ENCODE measurements around the gene PTPN23.

PTPN23 gene

GRCh38 chr3:47408839-47409229, 28.0 kb downstream of the PTPN23 start:
- H3K36me3 ChIP-seq (replicated peaks; ENCODE audit: insufficient read depth, low read length) = peaks cover 5% of the 10 kb centered on the region; the same call in 1 of the 2 replicates
- H3K9ac ChIP-seq (ENCODE audit: low read length) = no peak overlapping the region
- H3K27me3 ChIP-seq (replicated peaks; ENCODE audit: insufficient read depth, low read length) = no peaks in the 10 kb centered on the region
- H3K9me3 ChIP-seq (replicated peaks; ENCODE audit: insufficient read depth, low read length) = no peaks in the 10 kb centered on the region
- H3K4me2 ChIP-seq (ENCODE audit: low read depth, low read length) = no peak overlapping the region
- H3K4me3 ChIP-seq (ENCODE audit: low read length) = no peak overlapping the region
- no peaks in the 10 kb centered on the region for H4K20me1 ChIP-seq (ENCODE audit: insufficient read depth, low read length)
- H3K27ac ChIP-seq (ENCODE audit: low read length) = no peak overlapping the region
- H3K79me2 ChIP-seq (ENCODE audit: low read length) = peaks cover 17% of the 10 kb centered on the region
- DNase-seq = no peak
- no peak for TF ChIP-seq EZH2phosphoT487 (IDR thresholded peaks at IDR 0.05; ENCODE audit: low read length)
- no peak for TF ChIP-seq EZH2 (optimal IDR thresholded peaks at IDR 0.05; ENCODE audit: low read depth, low read length)
- no peaks in the 10 kb centered on the region for H3K4me1 ChIP-seq (ENCODE audit: low read length)
- H3F3A ChIP-seq (ENCODE audit: insufficient read depth, low read length) = no peaks in the 10 kb centered on the region
- no peak overlapping the region for H2AFZ ChIP-seq (ENCODE audit: low read length)
- no peaks in the 10 kb centered on the region for H3K9me2 ChIP-seq (replicated peaks; ENCODE audit: insufficient read depth, low read length)

GRCh38 chr3:47409284-47409683, 28.5 kb downstream of the PTPN23 start:
- TF ChIP-seq CTCF (IDR thresholded peaks at IDR 0.05; ENCODE audit: low read length) (no peak), EZH2 (optimal IDR thresholded peaks at IDR 0.05; ENCODE audit: low read depth, low read length) (no peak), EZH2phosphoT487 (IDR thresholded peaks at IDR 0.05; ENCODE audit: low read length) (no peak)
- Histone ChIP-seq H3K36me3 (replicated peaks; ENCODE audit: insufficient read depth, low read length) (peaks cover 5% of the 10 kb centered on the region; the same call in 1 of the 2 replicates), H3K9me2 (replicated peaks; ENCODE audit: insufficient read depth, low read length) (no peaks in the 10 kb centered on the region), H3K27me3 (replicated peaks; ENCODE audit: insufficient read depth, low read length) (no peaks in the 10 kb centered on the region), H3K79me2 (ENCODE audit: low read length) (peaks cover 12% of the 10 kb centered on the region), H3K9ac (ENCODE audit: low read length) (no peak overlapping the region), H3F3A (ENCODE audit: insufficient read depth, low read length) (no peaks in the 10 kb centered on the region), H3K27ac (ENCODE audit: low read length) (no peak overlapping the region), H3K4me1 (ENCODE audit: low read length) (no peaks in the 10 kb centered on the region), H3K9me3 (replicated peaks; ENCODE audit: insufficient read depth, low read length) (no peaks in the 10 kb centered on the region), H3K4me2 (ENCODE audit: low read depth, low read length) (no peak overlapping the region), H3K4me3 (ENCODE audit: low read length) (no peak overlapping the region), H4K20me1 (ENCODE audit: insufficient read depth, low read length) (no peaks in the 10 kb centered on the region), H2AFZ (ENCODE audit: low read length) (no peak overlapping the region)
- DNase-seq = no peak

GRCh38 chr3:47409688-47410416, 29.0 kb downstream of the PTPN23 start:
- Histone ChIP-seq H3K9me3 (replicated peaks; ENCODE audit: insufficient read depth, low read length) (no peaks in the 10 kb centered on the region), H3K79me2 (ENCODE audit: low read length) (peaks cover 7% of the 10 kb centered on the region), H3K4me2 (ENCODE audit: low read depth, low read length) (no peak overlapping the region), H3F3A (ENCODE audit: insufficient read depth, low read length) (no peaks in the 10 kb centered on the region), H3K9ac (ENCODE audit: low read length) (no peak overlapping the region), H3K27ac (ENCODE audit: low read length) (no peak overlapping the region), H3K4me1 (ENCODE audit: low read length) (no peaks in the 10 kb centered on the region), H4K20me1 (ENCODE audit: insufficient read depth, low read length) (no peaks in the 10 kb centered on the region), H3K9me2 (replicated peaks; ENCODE audit: insufficient read depth, low read length) (no peaks in the 10 kb centered on the region), H2AFZ (ENCODE audit: low read length) (no peak overlapping the region), H3K4me3 (ENCODE audit: low read length) (no peak overlapping the region), H3K27me3 (replicated peaks; ENCODE audit: insufficient read depth, low read length) (no peaks in the 10 kb centered on the region), H3K36me3 (replicated peaks; ENCODE audit: insufficient read depth, low read length) (peaks cover 5% of the 10 kb centered on the region; the same call in 1 of the 2 replicates)
- DNase-seq = no peak
- TF ChIP-seq EZH2 (optimal IDR thresholded peaks at IDR 0.05; ENCODE audit: low read depth, low read length) (no peak), EZH2phosphoT487 (IDR thresholded peaks at IDR 0.05; ENCODE audit: low read length) (no peak), CTCF (IDR thresholded peaks at IDR 0.05; ENCODE audit: low read length) (no peak)

- peaks cover 3% of the 10 kb centered on the region; the same call in 1 of the 2 replicates for H3K79me2 ChIP-seq (ENCODE audit: low read length)
- no peaks in the 10 kb centered on the region for H4K20me1 ChIP-seq (ENCODE audit: insufficient read depth, low read length)
- no peak overlapping the region for H3K27ac ChIP-seq (ENCODE audit: low read length)
- no peak overlapping the region for H3K9ac ChIP-seq (ENCODE audit: low read length)
- H3F3A ChIP-seq (ENCODE audit: insufficient read depth, low read length) = no peaks in the 10 kb centered on the region
- H2AFZ ChIP-seq (ENCODE audit: low read length) = no peak overlapping the region
- no peak overlapping the region for H3K4me2 ChIP-seq (ENCODE audit: low read depth, low read length)
- no peak overlapping the region for H3K4me3 ChIP-seq (ENCODE audit: low read length)
- no peak for TF ChIP-seq EZH2 (optimal IDR thresholded peaks at IDR 0.05; ENCODE audit: low read depth, low read length)
- TF ChIP-seq CTCF (IDR thresholded peaks at IDR 0.05; ENCODE audit: low read length) = no peak
- TF ChIP-seq EZH2phosphoT487 (IDR thresholded peaks at IDR 0.05; ENCODE audit: low read length) = no peak
- H3K27me3 ChIP-seq (replicated peaks; ENCODE audit: insufficient read depth, low read length) = no peaks in the 10 kb centered on the region
- H3K9me2 ChIP-seq (replicated peaks; ENCODE audit: insufficient read depth, low read length) = no peaks in the 10 kb centered on the region
- no peaks in the 10 kb centered on the region for H3K9me3 ChIP-seq (replicated peaks; ENCODE audit: insufficient read depth, low read length)
- peaks cover 5% of the 10 kb centered on the region; the same call in 1 of the 2 replicates for H3K36me3 ChIP-seq (replicated peaks; ENCODE audit: insufficient read depth, low read length)
- no peaks in the 10 kb centered on the region for H3K4me1 ChIP-seq (ENCODE audit: low read length)
- DNase-seq = no peak
These were observed 29.5 kb downstream of the PTPN23 start for GRCh38 chr3:47410417-47410720.
